SK-N-SH (cell line): ENCODE measurements around the gene CACNG7. TPM values are rescaled to one million over a fixed set of nuclear protein-coding genes. Genes with fewer than 3 reads are reported as not detected.

Experiments used
- CTCF ChIA-PET: fragments of 300-600, 350-600 bp; formaldehyde crosslinking; extraction: SDS; loops from one replicate; lab custom pipeline; 2021; lab: Yijun Ruan, JAX
- POLR2A ChIA-PET: fragments of 350-600 bp; sonication (Branson Sonifier 250); formaldehyde crosslinking; extraction: SDS; loops from one replicate; lab custom pipeline; 2020; ENCODE audit warnings: antibody characterized with exemption, inconsistent platforms; lab: Yijun Ruan, JAX
- DNase-seq: peaks from one replicate; pipeline ENCODE4 v3.0.0; 2012
- H2AFZ ChIP-seq: fragments of 200-600 bp; sonication (generic); 2 replicates; pipeline ENCODE4 v1.8.1; 2016; ENCODE audit warnings: antibody characterized with exemption, mild to moderate bottlenecking, low read depth
- H3F3A ChIP-seq: fragments of 200-600 bp; sonication (generic); replicated peaks from 2 replicates; pipeline ENCODE3; 2016; ENCODE audit warnings: antibody characterized with exemption, mild to moderate bottlenecking; ENCODE audit not compliant: insufficient read depth
- H3K27ac ChIP-seq, 2 experiments: fragments of 200-500 bp in 1 of 2; fragments of 200-600 bp in 1 of 2; sonication (Bioruptor generic) in 1 of 2; sonication (generic), shearing (Covaris generic) in 1 of 2; 2 replicates each; pipeline versions ENCODE4 v1.5.1 to v1.6.1; 2014 to 2016; ENCODE audit warnings: low read depth in 2 of 2, inconsistent platforms in 1 of 2, low read length in 1 of 2, mild to moderate bottlenecking in 1 of 2, mixed read lengths in 1 of 2
- H3K27me3 ChIP-seq: fragments of 200-600 bp; sonication (generic), shearing (Covaris generic); 2 replicates; pipeline ENCODE4 v1.6.1; 2016; ENCODE audit warnings: mixed run types; ENCODE audit not compliant: insufficient read depth
- H3K36me3 ChIP-seq, 2 experiments: fragments of 200-500 bp in 1 of 2; fragments of 200-600 bp in 1 of 2; sonication (Bioruptor generic) in 1 of 2; sonication (generic) in 1 of 2; replicated peaks in 1 of 2; 2 replicates each; pipeline versions ENCODE3 to v1.5.1; 2014 to 2016; ENCODE audit warnings: low read length in 1 of 2, mild to moderate bottlenecking in 1 of 2; ENCODE audit not compliant: insufficient read depth in 2 of 2, control insufficient read depth in 1 of 2
- H3K4me1 ChIP-seq, 2 experiments: fragments of 200-500 bp in 1 of 2; fragments of 200-600 bp in 1 of 2; sonication (Bioruptor generic) in 1 of 2; sonication (generic), shearing (Covaris generic) in 1 of 2; 2 replicates each; pipeline versions ENCODE4 v1.5.1 to v1.6.1; 2014 to 2016; ENCODE audit warnings: low read depth in 1 of 2, low read length in 1 of 2, mixed run types in 1 of 2; ENCODE audit not compliant: insufficient read depth in 2 of 2, control insufficient read depth in 1 of 2
- H3K4me2 ChIP-seq: fragments of 200-600 bp; sonication (generic), shearing (Covaris generic); 2 replicates; pipeline ENCODE4 v1.6.1; 2017; ENCODE audit warnings: mixed run types
- H3K4me3 ChIP-seq, 2 experiments: fragments of 200-500 bp in 1 of 2; fragments of 200-600 bp in 1 of 2; sonication (Bioruptor generic) in 1 of 2; sonication (generic), shearing (Covaris generic) in 1 of 2; 2 replicates each; pipeline versions ENCODE4 v1.5.1 to v1.8.1; 2014 to 2016; ENCODE audit warnings: low read depth in 2 of 2, inconsistent platforms in 1 of 2, low read length in 1 of 2, mild to moderate bottlenecking in 1 of 2, mixed read lengths in 1 of 2, moderate library complexity in 1 of 2
- H3K79me2 ChIP-seq: fragments of 200-600 bp; sonication (generic); 2 replicates; pipeline ENCODE4 v1.8.1; 2017; ENCODE audit warnings: mild to moderate bottlenecking; ENCODE audit not compliant: insufficient read depth
- H3K9ac ChIP-seq: fragments of 200-600 bp; sonication (generic); 2 replicates; pipeline ENCODE4 v1.6.1; 2017; ENCODE audit warnings: mixed run types
- H3K9me2 ChIP-seq: fragments of 200-600 bp; sonication (generic); 2 replicates; pipeline ENCODE4 v1.6.1; 2017; ENCODE audit warnings: mixed run types
- H3K9me3 ChIP-seq: fragments of 200-600 bp; sonication (generic); 2 replicates; pipeline ENCODE4 v1.6.1; 2017; ENCODE audit warnings: mixed run types, mild to moderate bottlenecking, moderate library complexity
- H4K20me1 ChIP-seq: fragments of 200-600 bp; sonication (generic); 2 replicates; pipeline ENCODE4 v1.6.1; 2017; ENCODE audit warnings: mild to moderate bottlenecking, mixed run types; ENCODE audit not compliant: insufficient read depth
- EP300 ChIP-seq, 2 experiments: IDR thresholded peaks; 2 replicates each; pipeline versions ENCODE4 v1.4.0 to v1.6.1; 2012; ENCODE audit warnings: borderline replicate concordance in 1 of 2, low read depth in 1 of 2, low read length in 1 of 2
- EZH2phosphoT487 ChIP-seq: fragments of 200-600 bp; sonication (generic); IDR thresholded peaks from 2 replicates; pipeline ENCODE4 v1.6.1; 2017; ENCODE audit warnings: low read depth, mixed run types, mild to moderate bottlenecking, antibody characterized with exemption, moderate library complexity, borderline replicate concordance
- FOSL2 ChIP-seq: IDR thresholded peaks from 2 replicates; pipeline ENCODE4 v1.4.0; 2012; ENCODE audit warnings: low read depth, mild to moderate bottlenecking, moderate library complexity, borderline replicate concordance
- FOXJ3 ChIP-seq: sonication (generic); formaldehyde crosslinking; IDR thresholded peaks from 2 replicates; pipeline ENCODE4 v1.5.1; 2020; ENCODE audit warnings: mild to moderate bottlenecking, missing genetic modification reagents
- FOXM1 ChIP-seq: IDR thresholded peaks from 2 replicates; pipeline ENCODE4 v1.4.0; 2012; ENCODE audit warnings: low read depth, mild to moderate bottlenecking
- GABPA ChIP-seq: IDR thresholded peaks from 2 replicates; pipeline ENCODE4 v1.4.0; 2012; ENCODE audit warnings: low read depth, mild to moderate bottlenecking
- JUND ChIP-seq: IDR thresholded peaks from 2 replicates; pipeline ENCODE4 v1.4.0; 2012
- MXI1 ChIP-seq: IDR thresholded peaks from 2 replicates; pipeline ENCODE4 v1.6.1; 2012; ENCODE audit warnings: mild to moderate bottlenecking, low read depth, low read length, improper control_type of control experiment
- NFIC ChIP-seq: IDR thresholded peaks from 2 replicates; pipeline ENCODE4 v1.4.0; 2012; ENCODE audit warnings: borderline replicate concordance
- POLR2AphosphoS5 ChIP-seq: IDR thresholded peaks from 2 replicates; pipeline ENCODE4 v1.6.1; 2012; ENCODE audit warnings: low read depth, low read length
- RCOR1 ChIP-seq: fragments of 150-350 bp; IDR thresholded peaks from 2 replicates; pipeline ENCODE4 v1.6.1; 2017; ENCODE audit warnings: antibody characterized with exemption, low read length
- RXRA ChIP-seq: IDR thresholded peaks from 2 replicates; pipeline ENCODE4 v1.4.0; 2012; ENCODE audit warnings: low read depth, mild to moderate bottlenecking, borderline replicate concordance
- SIN3A ChIP-seq: IDR thresholded peaks from 2 replicates; pipeline ENCODE4 v1.6.1; 2012; ENCODE audit warnings: low read depth, mild to moderate bottlenecking, low read length, moderate library complexity, borderline replicate concordance
- SMC3 ChIP-seq: IDR thresholded peaks from 2 replicates; pipeline ENCODE4 v1.6.1; 2012; ENCODE audit warnings: low read depth, low read length, improper control_type of control experiment
- TAF1 ChIP-seq: IDR thresholded peaks from 2 replicates; pipeline ENCODE4 v1.6.1; 2012; ENCODE audit warnings: low read depth, mild to moderate bottlenecking, low read length, moderate library complexity, borderline replicate concordance
- TCF12 ChIP-seq: IDR thresholded peaks from 2 replicates; pipeline ENCODE4 v1.4.0; 2012
- YY1 ChIP-seq: IDR thresholded peaks from 2 replicates; pipeline ENCODE4 v1.4.0; 2012; ENCODE audit warnings: low read depth, mild to moderate bottlenecking
- WGBS: methylation state at CpG from one replicate; pipeline ENCODE4 v1.1.6; 2017; ENCODE audit warnings: low lambda C conversion rate; 5-methylcytosine and 5-hydroxymethylcytosine counted together
- polyA plus RNA-seq, 3 experiments: library from polyadenylated mRNA; depleted of rRNA; stranded (reverse); fragments of >200 nt; gene quantifications; 2 replicates each; pipeline ENCODE4 v1.2.3, GENCODE V29; 2012
- TF ChIP-seq, protein P1 (sequence below): IDR thresholded peaks from 2 replicates; pipeline ENCODE4 v1.4.0; 2012; ENCODE audit warnings: low read depth
- TF ChIP-seq, protein P2 (sequence below): IDR thresholded peaks from 2 replicates; pipeline ENCODE4; 2012
- TF ChIP-seq, protein P3 (sequence below): fragments of 200-600 bp; sonication (generic); IDR thresholded peaks from 2 replicates; pipeline ENCODE4 v1.6.1; 2017; ENCODE audit warnings: antibody characterized with exemption, mild to moderate bottlenecking, moderate library complexity
- TF ChIP-seq, protein P4 (sequence below): IDR thresholded peaks from 2 replicates; pipeline ENCODE4 v1.4.0; 2012; ENCODE audit warnings: low read depth, borderline replicate concordance
- TF ChIP-seq, protein P5 (sequence below): fragments of 150-350 bp; IDR thresholded peaks from 2 replicates; pipeline ENCODE4 v1.6.1; 2016; ENCODE audit warnings: mild to moderate bottlenecking, low read depth, low read length

Gene CACNG7
- polyA plus RNA-seq, 1 of the 3 experiments (the other 2 are of a cell fraction): 25.7 TPM

DNA sequence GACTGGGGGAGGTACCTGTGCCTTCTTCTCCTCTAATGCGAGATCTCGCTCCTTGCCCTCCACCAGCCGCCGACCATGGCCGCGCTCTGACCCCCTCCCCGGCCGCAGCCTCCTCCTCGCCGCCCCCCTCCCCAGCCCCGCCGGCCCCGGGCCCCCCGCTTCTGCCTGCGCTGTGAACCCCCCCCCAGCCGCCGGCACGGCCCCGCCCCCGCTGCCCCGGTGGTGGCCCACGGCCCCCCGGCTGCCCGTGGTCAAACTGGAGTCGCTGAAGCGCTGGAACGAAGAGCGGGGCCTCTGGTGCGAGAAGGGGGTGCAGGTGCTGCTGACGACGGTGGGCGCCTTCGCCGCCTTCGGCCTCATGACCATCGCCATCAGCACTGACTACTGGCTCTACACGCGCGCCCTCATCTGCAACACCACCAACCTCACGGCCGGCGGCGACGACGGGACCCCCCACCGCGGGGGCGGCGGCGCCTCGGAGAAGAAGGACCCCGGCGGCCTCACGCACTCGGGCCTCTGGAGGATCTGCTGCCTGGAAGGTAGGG is 53.9 kb downstream of the CACNG7 start, which contains the start of gene CACNG8:
Gene CACNG8 (plus strand): TSS at position 51 of the 545 bp plus-strand sequence.
- WGBS: 84% methylated on average over 36 of the region's 55 CpGs
- POLR2A ChIA-PET: no interaction called here
- TF ChIP-seq, protein P1, sequence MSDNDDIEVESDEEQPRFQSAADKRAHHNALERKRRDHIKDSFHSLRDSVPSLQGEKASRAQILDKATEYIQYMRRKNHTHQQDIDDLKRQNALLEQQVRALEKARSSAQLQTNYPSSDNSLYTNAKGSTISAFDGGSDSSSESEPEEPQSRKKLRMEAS: no peak
- TF ChIP-seq TCF12: no peak
- TF ChIP-seq FOSL2: no peak
- Histone ChIP-seq H3K36me3 (no peaks in the 10 kb centered on the region), H3K4me2 (peak within 1 kb of the TSS; percentile 96), H3K9me3 (no peaks in the 10 kb centered on the region), H2AFZ (peak within 1 kb of the TSS; percentile 91), H3K9me2 (no peaks in the 10 kb centered on the region), H3K4me1 (peaks cover 18 to 19% of the 10 kb centered on the region in 2 experiments; a peak in 2 of 4 replicates), H3K27me3 (no peaks in the 10 kb centered on the region), H3F3A (no peaks in the 10 kb centered on the region), H3K27ac (peak within 1 kb of the TSS in 1 of 2 experiments; percentile 22; a peak in 1 of 4 replicates), H3K4me3 (peak within 1 kb of the TSS; percentile 64 to 91), H4K20me1 (no peaks in the 10 kb centered on the region), H3K9ac (peak within 1 kb of the TSS; percentile 75), H3K79me2 (peaks cover 26% of the 10 kb centered on the region)
- peak; percentile 64 for DNase-seq
- CTCF ChIA-PET: no interaction called here

DNA sequence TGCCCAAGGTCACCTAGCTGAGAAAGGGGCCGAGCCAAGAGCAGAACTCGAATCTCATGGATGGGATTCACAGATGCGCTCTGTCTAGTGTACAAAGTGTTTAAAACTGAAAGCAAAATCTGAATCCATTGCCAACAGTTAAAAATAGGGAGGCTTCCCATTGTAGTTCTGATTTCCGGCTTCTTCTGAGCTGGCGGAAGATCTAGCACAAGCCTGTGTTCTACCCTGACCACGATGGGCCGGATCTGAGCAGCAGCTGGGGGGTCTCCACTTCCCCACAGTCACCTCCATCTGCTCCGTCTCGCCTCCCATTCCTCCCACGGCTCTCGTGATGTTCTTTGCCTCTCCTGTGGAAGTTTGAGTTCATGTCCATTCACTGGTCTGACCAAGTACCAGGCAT is 56.0 kb downstream of the CACNG7 start:
- H3K27me3 ChIP-seq: no peaks in the 10 kb centered on the region
- H3K79me2 ChIP-seq: peaks cover 19% of the 10 kb centered on the region
- TF ChIP-seq MXI1: no peak
- no peak for TF ChIP-seq RCOR1
- no peak for TF ChIP-seq YY1
- no peak for TF ChIP-seq GABPA
- TF ChIP-seq, protein P2, sequence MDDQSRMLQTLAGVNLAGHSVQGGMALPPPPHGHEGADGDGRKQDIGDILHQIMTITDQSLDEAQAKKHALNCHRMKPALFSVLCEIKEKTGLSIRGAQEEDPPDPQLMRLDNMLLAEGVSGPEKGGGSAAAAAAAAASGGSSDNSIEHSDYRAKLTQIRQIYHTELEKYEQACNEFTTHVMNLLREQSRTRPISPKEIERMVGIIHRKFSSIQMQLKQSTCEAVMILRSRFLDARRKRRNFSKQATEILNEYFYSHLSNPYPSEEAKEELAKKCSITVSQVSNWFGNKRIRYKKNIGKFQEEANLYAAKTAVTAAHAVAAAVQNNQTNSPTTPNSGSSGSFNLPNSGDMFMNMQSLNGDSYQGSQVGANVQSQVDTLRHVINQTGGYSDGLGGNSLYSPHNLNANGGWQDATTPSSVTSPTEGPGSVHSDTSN: no peak
- TF ChIP-seq SMC3: no peak
- TF ChIP-seq POLR2AphosphoS5: no peak
- no peak for TF ChIP-seq FOXJ3 (CRISPR knock-in tag)
- TF ChIP-seq, protein P3, sequence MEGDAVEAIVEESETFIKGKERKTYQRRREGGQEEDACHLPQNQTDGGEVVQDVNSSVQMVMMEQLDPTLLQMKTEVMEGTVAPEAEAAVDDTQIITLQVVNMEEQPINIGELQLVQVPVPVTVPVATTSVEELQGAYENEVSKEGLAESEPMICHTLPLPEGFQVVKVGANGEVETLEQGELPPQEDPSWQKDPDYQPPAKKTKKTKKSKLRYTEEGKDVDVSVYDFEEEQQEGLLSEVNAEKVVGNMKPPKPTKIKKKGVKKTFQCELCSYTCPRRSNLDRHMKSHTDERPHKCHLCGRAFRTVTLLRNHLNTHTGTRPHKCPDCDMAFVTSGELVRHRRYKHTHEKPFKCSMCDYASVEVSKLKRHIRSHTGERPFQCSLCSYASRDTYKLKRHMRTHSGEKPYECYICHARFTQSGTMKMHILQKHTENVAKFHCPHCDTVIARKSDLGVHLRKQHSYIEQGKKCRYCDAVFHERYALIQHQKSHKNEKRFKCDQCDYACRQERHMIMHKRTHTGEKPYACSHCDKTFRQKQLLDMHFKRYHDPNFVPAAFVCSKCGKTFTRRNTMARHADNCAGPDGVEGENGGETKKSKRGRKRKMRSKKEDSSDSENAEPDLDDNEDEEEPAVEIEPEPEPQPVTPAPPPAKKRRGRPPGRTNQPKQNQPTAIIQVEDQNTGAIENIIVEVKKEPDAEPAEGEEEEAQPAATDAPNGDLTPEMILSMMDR: no peak
- TF ChIP-seq RXRA: no peak
- no peak for TF ChIP-seq TAF1
- TF ChIP-seq SIN3A: no peak
- TF ChIP-seq, protein P4, sequence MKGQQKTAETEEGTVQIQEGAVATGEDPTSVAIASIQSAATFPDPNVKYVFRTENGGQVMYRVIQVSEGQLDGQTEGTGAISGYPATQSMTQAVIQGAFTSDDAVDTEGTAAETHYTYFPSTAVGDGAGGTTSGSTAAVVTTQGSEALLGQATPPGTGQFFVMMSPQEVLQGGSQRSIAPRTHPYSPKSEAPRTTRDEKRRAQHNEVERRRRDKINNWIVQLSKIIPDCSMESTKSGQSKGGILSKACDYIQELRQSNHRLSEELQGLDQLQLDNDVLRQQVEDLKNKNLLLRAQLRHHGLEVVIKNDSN: no peak
- no peak for TF ChIP-seq EZH2phosphoT487
- TF ChIP-seq, protein P1: no peak
- TF ChIP-seq JUND: no peak
- no peak for TF ChIP-seq FOXM1
- no peak for TF ChIP-seq EP300 (IDR thresholded peaks at IDR 0.05; ENCODE audit: borderline replicate concordance in 1 of 2, low read depth in 1 of 2, low read length in 1 of 2)
- no peak for TF ChIP-seq NFIC
- TF ChIP-seq, protein P5, sequence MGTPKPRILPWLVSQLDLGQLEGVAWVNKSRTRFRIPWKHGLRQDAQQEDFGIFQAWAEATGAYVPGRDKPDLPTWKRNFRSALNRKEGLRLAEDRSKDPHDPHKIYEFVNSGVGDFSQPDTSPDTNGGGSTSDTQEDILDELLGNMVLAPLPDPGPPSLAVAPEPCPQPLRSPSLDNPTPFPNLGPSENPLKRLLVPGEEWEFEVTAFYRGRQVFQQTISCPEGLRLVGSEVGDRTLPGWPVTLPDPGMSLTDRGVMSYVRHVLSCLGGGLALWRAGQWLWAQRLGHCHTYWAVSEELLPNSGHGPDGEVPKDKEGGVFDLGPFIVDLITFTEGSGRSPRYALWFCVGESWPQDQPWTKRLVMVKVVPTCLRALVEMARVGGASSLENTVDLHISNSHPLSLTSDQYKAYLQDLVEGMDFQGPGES: no peak
- TF ChIP-seq, all 33 proteins: peak for 0
- H3K4me1 ChIP-seq: peaks cover 8 to 10% of the 10 kb centered on the region in 2 experiments; a peak in 2 of 4 replicates
- no peak overlapping the region for H2AFZ ChIP-seq
- no peaks in the 10 kb centered on the region for H4K20me1 ChIP-seq
- CTCF ChIA-PET: interaction anchor here (0.7 kb wide), 1 partner anchor 10 kb away, joined by 3 read pairs; no protein-coding TSS in a partner anchor
- no peak overlapping the region for H3K4me2 ChIP-seq
- DNase-seq: no peak
- H3K9me2 ChIP-seq: no peaks in the 10 kb centered on the region
- no peaks in the 10 kb centered on the region for H3K9me3 ChIP-seq
- H3K4me3 ChIP-seq: no peak overlapping the region
- 82% methylated on average over 11 of the region's 11 CpGs for WGBS
- no peak overlapping the region for H3K27ac ChIP-seq
- POLR2A ChIA-PET: no interaction called here
- peaks cover 4 to 7% of the 10 kb centered on the region in 2 experiments for H3K36me3 ChIP-seq
- no peak overlapping the region for H3K9ac ChIP-seq
- no peaks in the 10 kb centered on the region for H3F3A ChIP-seq
